SU-DHL-6 (cell line): ENCODE data around the gene NNAT.

Source experiments
- H2AFZ ChIP-seq: fragments of 200-600 bp; sonication (generic); 2 replicates; pipeline ENCODE4 v1.6.1; 2014; ENCODE audit warnings: low read depth, mild to moderate bottlenecking, moderate library complexity, mixed read lengths, antibody characterized with exemption, low read length; ENCODE audit not compliant: severe bottlenecking
- H3F3A ChIP-seq: fragments of 200-600 bp; shearing (Covaris generic); 2 replicates; pipeline ENCODE4 v1.6.0; 2016; ENCODE audit warnings: antibody characterized with exemption, mild to moderate bottlenecking; ENCODE audit not compliant: insufficient read depth
- H3K27ac ChIP-seq: fragments of 200-600 bp; sonication (generic); 2 replicates; pipeline ENCODE4 v1.5.1; 2016; ENCODE audit warnings: low read depth, mild to moderate bottlenecking, low read length, moderate library complexity, mixed read lengths
- H3K27me3 ChIP-seq: fragments of 200-600 bp; sonication (generic), shearing (Covaris generic); 2 replicates; pipeline ENCODE4 v1.6.0; 2014; ENCODE audit warnings: mild to moderate bottlenecking, low read length
- H3K36me3 ChIP-seq: fragments of 200-600 bp; sonication (generic); 2 replicates; pipeline ENCODE4 v1.6.1; 2014; ENCODE audit warnings: mild to moderate bottlenecking, low read length, mixed read lengths
- H3K4me2 ChIP-seq: fragments of 300-600, 200-600 bp; shearing (Covaris generic), sonication (generic); 2 replicates; pipeline ENCODE4 v1.6.0; 2014; ENCODE audit warnings: low read length, low read depth, mild to moderate bottlenecking; ENCODE audit not compliant: poor library complexity, severe bottlenecking
- H3K4me3 ChIP-seq: fragments of 200-600 bp; sonication (generic); 2 replicates; pipeline ENCODE4 v1.5.1; 2014; ENCODE audit warnings: antibody characterized with exemption, low read length, mild to moderate bottlenecking, mixed read lengths; ENCODE audit not compliant: insufficient read depth, poor library complexity, severe bottlenecking
- H3K79me2 ChIP-seq: fragments of 200-600 bp; sonication (generic); 2 replicates; pipeline ENCODE4 v1.6.1; 2014; ENCODE audit warnings: mild to moderate bottlenecking, low read length, moderate library complexity; ENCODE audit not compliant: insufficient read depth
- H3K9ac ChIP-seq: fragments of 200-600 bp; sonication (generic); 2 replicates; pipeline ENCODE4 v1.7.0; 2014; ENCODE audit warnings: mild to moderate bottlenecking, low read length
- H3K9me2 ChIP-seq: fragments of 200-600 bp; sonication (generic); replicated peaks from 2 replicates; pipeline ENCODE4 v1.6.1; 2014; ENCODE audit warnings: low read length; ENCODE audit not compliant: insufficient read depth
- H3K9me3 ChIP-seq: fragments of 200-600 bp; sonication (generic); 2 replicates; pipeline ENCODE4 v1.6.1; 2014; ENCODE audit warnings: low read length, mixed read lengths; ENCODE audit not compliant: insufficient read depth
- H4K20me1 ChIP-seq: fragments of 200-600 bp; sonication (generic); 2 replicates; pipeline ENCODE4 v1.6.1; 2014; ENCODE audit warnings: low read depth, mild to moderate bottlenecking, antibody characterized with exemption, low read length, moderate library complexity, mixed read lengths
- EZH2phosphoT487 ChIP-seq: fragments of 200-600 bp; sonication (generic), shearing (Covaris generic); conservative IDR thresholded peaks from 2 replicates; pipeline ENCODE4 v1.6.1; 2018; ENCODE audit warnings: mild to moderate bottlenecking, antibody characterized with exemption, low read length, moderate library complexity, mixed read lengths
- TF ChIP-seq, protein P1 (sequence below): fragments of 200-600 bp; sonication (generic); IDR thresholded peaks from one replicate; pipeline ENCODE4 v1.5.1; 2017; ENCODE audit warnings: antibody characterized with exemption, mild to moderate bottlenecking, low read length, moderate library complexity; ENCODE audit not compliant: insufficient read depth, poor library complexity, severe bottlenecking

Gene NNAT

DNA sequence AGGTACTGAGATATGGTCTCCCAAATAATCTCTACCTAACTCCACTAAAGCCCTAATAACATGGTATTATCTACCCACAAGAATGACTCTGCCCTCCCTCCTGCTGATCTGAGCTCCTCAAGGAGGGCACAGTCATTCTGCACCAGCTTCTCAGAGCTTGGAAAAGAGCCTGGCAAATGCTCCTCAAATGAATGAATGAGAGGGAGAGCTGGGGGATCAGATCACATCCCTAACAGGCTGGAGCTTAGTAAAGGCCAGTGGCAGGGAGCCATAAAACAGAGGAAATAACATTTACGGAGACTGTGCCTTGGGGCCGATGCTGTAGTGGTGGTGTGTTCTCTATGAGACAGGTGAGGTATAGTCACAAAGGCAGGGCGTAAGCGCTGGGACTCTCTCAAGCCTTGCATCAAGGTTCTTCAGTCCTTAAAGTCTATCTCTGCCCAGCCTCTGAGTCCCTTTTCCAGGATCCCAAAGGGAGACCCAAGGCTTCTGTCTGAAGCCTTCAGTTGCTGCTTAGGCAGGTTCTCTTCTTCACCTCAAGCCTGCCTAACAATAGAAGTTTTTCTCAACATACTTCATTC lies 7.2 kb upstream of the NNAT start:
- Histone ChIP-seq H3K27me3 (no peaks in the 10 kb centered on the region), H3F3A (no peaks in the 10 kb centered on the region), H3K36me3 (no peaks in the 10 kb centered on the region), H2AFZ (no peak overlapping the region), H4K20me1 (no peaks in the 10 kb centered on the region), H3K27ac (no peak overlapping the region), H3K9ac (no peak overlapping the region), H3K9me3 (no peaks in the 10 kb centered on the region), H3K79me2 (no peaks in the 10 kb centered on the region), H3K4me2 (no peak overlapping the region), H3K9me2 (no peaks in the 10 kb centered on the region), H3K4me3 (no peak overlapping the region)
- TF ChIP-seq EZH2phosphoT487: no peak
- TF ChIP-seq, protein P1, sequence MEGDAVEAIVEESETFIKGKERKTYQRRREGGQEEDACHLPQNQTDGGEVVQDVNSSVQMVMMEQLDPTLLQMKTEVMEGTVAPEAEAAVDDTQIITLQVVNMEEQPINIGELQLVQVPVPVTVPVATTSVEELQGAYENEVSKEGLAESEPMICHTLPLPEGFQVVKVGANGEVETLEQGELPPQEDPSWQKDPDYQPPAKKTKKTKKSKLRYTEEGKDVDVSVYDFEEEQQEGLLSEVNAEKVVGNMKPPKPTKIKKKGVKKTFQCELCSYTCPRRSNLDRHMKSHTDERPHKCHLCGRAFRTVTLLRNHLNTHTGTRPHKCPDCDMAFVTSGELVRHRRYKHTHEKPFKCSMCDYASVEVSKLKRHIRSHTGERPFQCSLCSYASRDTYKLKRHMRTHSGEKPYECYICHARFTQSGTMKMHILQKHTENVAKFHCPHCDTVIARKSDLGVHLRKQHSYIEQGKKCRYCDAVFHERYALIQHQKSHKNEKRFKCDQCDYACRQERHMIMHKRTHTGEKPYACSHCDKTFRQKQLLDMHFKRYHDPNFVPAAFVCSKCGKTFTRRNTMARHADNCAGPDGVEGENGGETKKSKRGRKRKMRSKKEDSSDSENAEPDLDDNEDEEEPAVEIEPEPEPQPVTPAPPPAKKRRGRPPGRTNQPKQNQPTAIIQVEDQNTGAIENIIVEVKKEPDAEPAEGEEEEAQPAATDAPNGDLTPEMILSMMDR: no peak

DNA sequence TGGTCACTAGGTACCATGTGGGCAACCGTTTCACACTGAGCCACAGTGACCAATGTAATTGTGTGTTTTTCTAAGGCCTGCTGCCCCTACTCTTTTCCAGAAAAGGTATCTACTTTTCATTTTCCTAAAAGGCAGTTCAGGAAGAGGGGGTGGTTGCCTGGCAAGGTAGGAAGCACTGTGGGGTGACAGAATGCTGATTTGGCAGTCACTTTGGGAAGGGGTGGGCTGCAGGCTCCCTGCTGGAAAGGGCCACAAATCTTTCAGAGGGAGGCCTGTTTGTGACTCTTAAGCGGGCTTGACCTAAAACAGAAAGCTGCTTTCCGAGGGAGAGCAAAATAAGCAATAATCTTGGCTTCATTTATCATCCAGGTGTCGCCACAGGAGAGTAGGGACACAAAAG lies 5.2 kb upstream of the NNAT start:
- no peaks in the 10 kb centered on the region for H3K79me2 ChIP-seq
- no peak for TF ChIP-seq EZH2phosphoT487
- TF ChIP-seq, protein P1: no peak
- H3K4me2 ChIP-seq: no peak overlapping the region
- H3K4me3 ChIP-seq: no peak overlapping the region
- H2AFZ ChIP-seq: no peak overlapping the region
- no peak overlapping the region for H3K27ac ChIP-seq
- no peaks in the 10 kb centered on the region for H4K20me1 ChIP-seq
- H3K9ac ChIP-seq: no peak overlapping the region
- no peaks in the 10 kb centered on the region for H3K9me3 ChIP-seq
- no peaks in the 10 kb centered on the region for H3K27me3 ChIP-seq
- H3K9me2 ChIP-seq: no peaks in the 10 kb centered on the region
- no peaks in the 10 kb centered on the region for H3F3A ChIP-seq
- H3K36me3 ChIP-seq: no peaks in the 10 kb centered on the region

DNA sequence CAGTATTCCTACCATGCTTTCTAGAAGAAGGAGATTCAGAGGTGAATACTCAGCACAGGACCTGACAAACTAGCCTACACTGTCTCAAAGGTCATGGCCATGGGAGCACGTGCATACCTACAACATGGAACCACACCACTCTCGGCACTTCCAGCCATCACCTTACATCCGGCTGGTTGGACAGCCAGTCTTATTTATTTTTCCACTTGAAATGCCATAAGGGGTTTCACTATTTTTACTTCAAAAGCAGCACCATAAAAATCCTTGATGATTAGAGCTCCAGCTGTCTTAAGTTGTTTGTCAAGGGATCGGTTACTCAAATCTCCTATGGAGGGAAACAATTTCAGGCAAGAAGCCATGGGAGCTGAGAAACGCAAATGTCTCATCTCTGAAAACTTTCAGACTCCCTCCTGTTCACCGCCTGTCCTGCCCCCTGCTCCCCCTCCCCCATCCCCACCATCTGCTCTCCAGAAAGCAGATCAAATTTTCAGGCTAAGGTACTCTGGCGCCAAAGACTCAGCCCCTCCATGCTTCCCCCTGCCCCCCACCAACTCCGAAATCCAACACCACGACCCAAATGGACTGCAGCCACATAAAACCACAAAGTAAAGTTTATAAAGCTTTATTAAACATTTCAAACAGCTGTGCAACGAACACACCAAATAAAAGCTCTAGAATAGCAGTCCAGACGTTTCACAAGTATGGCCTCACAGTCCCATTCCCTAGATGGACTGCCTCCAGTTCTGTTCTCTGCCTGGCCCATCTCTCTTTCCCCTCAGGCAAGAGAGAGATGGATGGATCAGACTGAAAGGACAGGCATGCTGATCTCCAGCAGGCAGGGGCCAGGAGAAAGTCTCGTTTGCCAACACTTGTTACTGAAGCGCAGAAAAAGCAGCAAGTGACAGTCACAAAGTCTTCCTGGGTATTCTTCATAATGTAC lies 4.0 kb upstream of the NNAT start:
- Histone ChIP-seq H2AFZ (no peak overlapping the region), H3F3A (no peaks in the 10 kb centered on the region), H3K79me2 (peaks cover 5% of the 10 kb centered on the region; the same call in 1 of the 2 replicates), H3K4me3 (no peak overlapping the region), H3K9me2 (no peaks in the 10 kb centered on the region), H4K20me1 (no peaks in the 10 kb centered on the region), H3K27me3 (no peaks in the 10 kb centered on the region), H3K9me3 (no peaks in the 10 kb centered on the region), H3K27ac (no peak overlapping the region), H3K9ac (no peak overlapping the region), H3K36me3 (no peaks in the 10 kb centered on the region), H3K4me2 (no peak overlapping the region)
- no peak for TF ChIP-seq EZH2phosphoT487
- TF ChIP-seq, protein P1: no peak
